ENCODE measurements around the gene TTC28.

- TF ChIP-seq CTCF (IDR thresholded peaks at IDR 0.05) (no peak), POLR2A (IDR thresholded peaks at IDR 0.05) (no peak)
Observed at GRCh38 chr22:27995801-27996528, 683.7 kb downstream of the TTC28 start.

Measured in lower leg skin (tissue), 3 donors.